Chondrocyte (in vitro differentiated cells): ENCODE results near the gene GNL3L. TPM values are rescaled to one million over a fixed set of nuclear protein-coding genes. Genes with fewer than 3 reads are reported as not detected.
"Not testable (repeated sequence)": the region's sequence is repeated elsewhere in the genome, so short reads cannot be mapped to it uniquely, and the experiment has no call there.

ENCODE experiments used
- DNase-seq: peaks from one replicate; pipeline ENCODE4 v3.0.0; 2021; ENCODE audit warnings: mixed read lengths, low spot score
- H3K27ac Mint-ChIP-seq: one replicate; pipeline ENCODE4 v1.8.0; 2021; ENCODE audit warnings: mild to moderate bottlenecking, moderate library complexity, mixed read lengths; ENCODE audit not compliant: unreplicated experiment
- H3K27me3 Mint-ChIP-seq: 2 replicates; pipeline ENCODE4 v1.8.0; 2021; ENCODE audit warnings: low read depth, mixed read lengths
- H3K36me3 Mint-ChIP-seq: 2 replicates; pipeline ENCODE4 v1.8.0; 2021; ENCODE audit warnings: low read depth, mixed read lengths
- H3K4me1 Mint-ChIP-seq: 2 replicates; pipeline ENCODE4 v1.8.0; 2021; ENCODE audit warnings: low read depth, mild to moderate bottlenecking, mixed read lengths
- H3K4me3 Mint-ChIP-seq: one replicate; pipeline ENCODE4 v1.8.0; 2021; ENCODE audit warnings: mild to moderate bottlenecking, moderate library complexity, mixed read lengths; ENCODE audit not compliant: unreplicated experiment
- H3K9me3 Mint-ChIP-seq: 2 replicates; pipeline ENCODE4 v1.8.0; 2021; ENCODE audit warnings: low read depth, mixed read lengths
- long read RNA-seq: library from polyadenylated mRNA; stranded (forward); transcript quantifications from one replicate; pipeline ENCODE4 v2.0.0, GENCODE V29; 2021
- total RNA-seq: library from RNA; stranded (reverse); gene quantifications from 3 replicates; pipeline ENCODE4 v1.2.1, GENCODE V29; 2021
- TF ChIP-seq, protein P1 (sequence below): fragments of 200-600 bp; sonication (generic); IDR thresholded peaks from 2 replicates; pipeline ENCODE4 v1.5.0; 2021; ENCODE audit warnings: antibody characterized with exemption, mild to moderate bottlenecking, moderate library complexity

GNL3L gene, protein sequence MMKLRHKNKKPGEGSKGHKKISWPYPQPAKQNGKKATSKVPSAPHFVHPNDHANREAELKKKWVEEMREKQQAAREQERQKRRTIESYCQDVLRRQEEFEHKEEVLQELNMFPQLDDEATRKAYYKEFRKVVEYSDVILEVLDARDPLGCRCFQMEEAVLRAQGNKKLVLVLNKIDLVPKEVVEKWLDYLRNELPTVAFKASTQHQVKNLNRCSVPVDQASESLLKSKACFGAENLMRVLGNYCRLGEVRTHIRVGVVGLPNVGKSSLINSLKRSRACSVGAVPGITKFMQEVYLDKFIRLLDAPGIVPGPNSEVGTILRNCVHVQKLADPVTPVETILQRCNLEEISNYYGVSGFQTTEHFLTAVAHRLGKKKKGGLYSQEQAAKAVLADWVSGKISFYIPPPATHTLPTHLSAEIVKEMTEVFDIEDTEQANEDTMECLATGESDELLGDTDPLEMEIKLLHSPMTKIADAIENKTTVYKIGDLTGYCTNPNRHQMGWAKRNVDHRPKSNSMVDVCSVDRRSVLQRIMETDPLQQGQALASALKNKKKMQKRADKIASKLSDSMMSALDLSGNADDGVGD
- 42.0 to 58.1 TPM (median 45.2 TPM) in 3 replicates for total RNA-seq
- long read RNA-seq, partial matches to known transcripts, result 0 of 4 reads
- long read RNA-seq, other reads (novel, unspliced or antisense), result 0 of 4 reads

DNA sequence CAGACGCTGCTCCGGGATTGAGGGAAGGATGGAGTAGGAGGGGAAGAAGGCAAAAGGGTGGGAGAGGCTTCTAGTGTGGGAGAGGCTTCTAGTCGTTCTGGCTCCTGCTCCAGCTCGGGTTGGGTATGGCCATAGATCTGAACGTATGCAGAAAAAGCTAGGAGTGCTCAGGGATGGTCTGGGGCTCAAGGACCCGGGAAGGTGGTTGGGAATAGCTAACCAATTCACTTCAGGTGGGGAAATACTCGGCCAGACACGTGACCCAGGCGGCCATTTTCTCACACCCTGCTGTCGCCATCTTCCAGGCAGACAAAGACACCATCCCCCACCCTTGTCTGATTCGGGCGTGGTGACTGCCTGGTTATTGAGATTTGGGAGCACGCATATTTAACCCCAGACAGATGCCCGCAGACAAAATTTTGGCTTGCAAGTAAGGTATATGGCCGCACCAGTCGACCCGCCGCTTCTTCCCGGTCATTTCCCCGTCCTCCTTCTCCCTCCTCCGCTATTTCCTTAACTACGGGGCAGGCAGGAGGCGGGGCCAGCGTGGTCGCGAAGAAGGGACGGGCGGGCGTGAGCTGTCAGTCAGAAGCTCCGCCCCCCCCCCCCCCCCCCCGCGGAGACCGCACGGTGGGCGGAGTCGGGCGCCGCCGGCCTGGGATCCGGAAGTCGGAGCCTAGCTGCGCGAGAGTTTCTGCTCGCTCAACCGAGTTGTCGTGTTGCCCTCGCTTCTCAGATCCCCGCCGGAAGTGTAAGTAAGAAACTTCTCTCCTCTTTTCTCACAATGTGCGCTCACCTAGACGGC is at the start of gene GNL3L:
TSS of gene GNL3L (plus strand) at position 668 of the 805 bp plus-strand sequence. CDS start 2,348 bp downstream, outside the sequence.
- TF ChIP-seq, protein P1, sequence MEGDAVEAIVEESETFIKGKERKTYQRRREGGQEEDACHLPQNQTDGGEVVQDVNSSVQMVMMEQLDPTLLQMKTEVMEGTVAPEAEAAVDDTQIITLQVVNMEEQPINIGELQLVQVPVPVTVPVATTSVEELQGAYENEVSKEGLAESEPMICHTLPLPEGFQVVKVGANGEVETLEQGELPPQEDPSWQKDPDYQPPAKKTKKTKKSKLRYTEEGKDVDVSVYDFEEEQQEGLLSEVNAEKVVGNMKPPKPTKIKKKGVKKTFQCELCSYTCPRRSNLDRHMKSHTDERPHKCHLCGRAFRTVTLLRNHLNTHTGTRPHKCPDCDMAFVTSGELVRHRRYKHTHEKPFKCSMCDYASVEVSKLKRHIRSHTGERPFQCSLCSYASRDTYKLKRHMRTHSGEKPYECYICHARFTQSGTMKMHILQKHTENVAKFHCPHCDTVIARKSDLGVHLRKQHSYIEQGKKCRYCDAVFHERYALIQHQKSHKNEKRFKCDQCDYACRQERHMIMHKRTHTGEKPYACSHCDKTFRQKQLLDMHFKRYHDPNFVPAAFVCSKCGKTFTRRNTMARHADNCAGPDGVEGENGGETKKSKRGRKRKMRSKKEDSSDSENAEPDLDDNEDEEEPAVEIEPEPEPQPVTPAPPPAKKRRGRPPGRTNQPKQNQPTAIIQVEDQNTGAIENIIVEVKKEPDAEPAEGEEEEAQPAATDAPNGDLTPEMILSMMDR, result no peak
- H3K9me3 Mint-ChIP-seq, result peaks cover 10% of the 10 kb centered on the region
- H3K27me3 Mint-ChIP-seq, result no peaks in the 10 kb centered on the region
- peaks cover 32% of the 10 kb centered on the region for H3K4me1 Mint-ChIP-seq
- H3K27ac Mint-ChIP-seq, result peak within 1 kb of the TSS; percentile 99
- peak; percentile 84 for DNase-seq
- no peaks in the 10 kb centered on the region for H3K36me3 Mint-ChIP-seq
- H3K4me3 Mint-ChIP-seq, result peak within 1 kb of the TSS; percentile 91

DNA sequence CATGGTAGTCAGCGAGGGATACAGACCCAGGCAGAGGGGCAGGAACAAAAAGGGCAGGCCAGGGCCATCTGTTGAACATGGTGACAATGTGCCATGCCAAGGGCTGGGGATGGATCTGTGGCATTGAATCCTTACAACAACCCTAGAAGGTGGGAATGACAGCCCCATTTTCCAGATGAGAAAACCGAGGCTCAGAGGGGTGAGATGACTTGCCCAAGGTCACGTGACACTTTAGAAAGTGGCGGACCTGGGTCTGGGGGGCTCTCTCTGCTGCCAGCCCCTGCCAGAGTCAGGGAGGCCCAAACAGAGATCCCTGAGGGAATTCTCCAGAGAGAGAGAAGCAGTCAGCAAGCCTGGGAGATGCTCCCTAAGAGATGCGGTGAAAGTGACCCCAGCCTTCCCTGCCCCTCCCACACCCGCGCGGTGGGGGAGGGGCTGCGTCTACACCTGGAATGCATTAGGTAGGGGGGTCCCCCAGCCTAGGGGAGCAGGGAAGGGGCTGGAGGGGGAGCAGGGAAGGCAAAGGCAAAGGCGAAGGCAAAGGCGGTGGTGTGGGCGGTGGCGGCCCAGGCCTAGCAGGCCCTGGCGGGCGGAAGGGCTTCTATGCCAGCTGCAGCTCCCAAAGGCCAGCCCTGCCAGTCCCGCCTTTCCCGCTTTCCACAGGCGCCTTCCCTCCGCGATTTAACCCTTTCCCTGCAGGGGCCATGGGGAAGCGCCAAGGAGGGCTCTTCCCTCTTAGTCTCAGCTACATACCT is 47.0 kb upstream of the GNL3L start:
- TF ChIP-seq, protein P1, result no peak
- H3K4me3 Mint-ChIP-seq, result peak overlapping the region; percentile 41
- H3K36me3 Mint-ChIP-seq, result no peaks in the 10 kb centered on the region

DNA sequence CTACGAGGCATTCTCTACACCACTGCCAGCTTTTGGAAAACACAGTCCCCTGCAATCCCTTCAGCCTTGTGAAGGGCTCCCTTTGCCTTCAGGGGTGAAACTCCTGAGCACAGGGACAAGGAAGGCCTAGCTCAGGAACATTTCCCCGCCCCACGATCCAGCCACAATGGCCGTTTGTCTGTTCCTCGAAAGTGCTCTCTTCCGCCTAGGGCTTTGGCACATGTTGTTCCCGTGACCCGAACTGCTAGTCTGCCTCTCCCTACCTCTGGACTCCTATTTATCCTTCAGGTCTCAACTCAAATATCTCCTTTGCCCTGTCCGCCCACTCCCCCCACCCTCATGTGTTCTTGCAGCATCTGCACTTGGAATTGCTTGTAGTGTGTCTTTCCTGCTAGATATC is 46.1 kb upstream of the GNL3L start:
- H3K36me3 Mint-ChIP-seq, result no peaks in the 10 kb centered on the region
- no peaks in the 10 kb centered on the region for H3K27me3 Mint-ChIP-seq
- no peak overlapping the region for H3K4me3 Mint-ChIP-seq
- DNase-seq, result no peak
- peak overlapping the region; percentile 46 for H3K27ac Mint-ChIP-seq
- H3K4me1 Mint-ChIP-seq, result peaks cover 44% of the 10 kb centered on the region
- H3K9me3 Mint-ChIP-seq, result peaks cover 6% of the 10 kb centered on the region
- TF ChIP-seq, protein P1, result no peak

More for the DNA sequence above, 47.0 kb upstream of the GNL3L start:
- peak overlapping the region; percentile 53 for H3K27ac Mint-ChIP-seq
- H3K9me3 Mint-ChIP-seq, result no peaks in the 10 kb centered on the region
- peaks cover 44% of the 10 kb centered on the region for H3K4me1 Mint-ChIP-seq
- H3K27me3 Mint-ChIP-seq, result no peaks in the 10 kb centered on the region
- DNase-seq, result no peak

DNA sequence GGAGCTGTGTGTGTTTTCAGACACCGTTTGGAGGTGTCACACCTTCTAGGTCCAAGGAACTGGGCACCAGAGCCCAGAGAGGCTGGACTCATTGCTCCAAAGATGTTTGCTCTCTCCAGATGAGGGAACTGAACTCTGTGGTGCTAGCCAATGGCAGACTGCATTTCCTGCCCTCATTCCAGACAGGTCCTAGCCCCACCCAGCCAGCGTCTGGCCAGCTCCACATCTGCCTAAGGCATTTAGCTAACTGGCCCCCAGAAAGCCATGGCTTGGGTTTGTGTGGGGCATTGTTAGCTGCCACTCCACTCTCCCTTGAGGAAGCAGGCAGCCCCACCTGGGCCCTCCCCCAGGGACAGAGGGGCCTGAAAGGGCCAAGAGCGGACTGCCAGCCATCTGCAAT is 45.4 kb upstream of the GNL3L start:
- peaks cover 6% of the 10 kb centered on the region for H3K9me3 Mint-ChIP-seq

DNA sequence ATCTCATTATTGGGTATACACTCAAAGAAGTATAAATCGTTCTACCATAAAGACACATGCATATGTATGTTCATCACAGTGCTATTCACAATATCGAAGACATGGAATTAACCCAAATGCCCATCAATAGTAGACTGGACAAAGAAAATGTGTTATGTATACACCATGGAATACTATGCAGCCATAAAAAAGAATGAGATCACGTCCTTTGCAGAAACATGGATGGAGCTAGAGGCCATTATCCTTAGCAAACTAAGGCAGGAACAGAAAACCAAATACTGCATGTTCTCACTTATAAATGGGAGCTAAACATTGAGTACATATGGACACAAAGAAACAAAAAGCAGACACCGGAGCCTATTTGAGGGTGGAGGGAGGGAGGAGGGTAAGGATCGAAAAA is 40.2 kb upstream of the GNL3L start:
- not testable (repeated sequence) for H3K27ac Mint-ChIP-seq, H3K4me3 Mint-ChIP-seq, H3K27me3 Mint-ChIP-seq, DNase-seq, H3K9me3 Mint-ChIP-seq, H3K36me3 Mint-ChIP-seq
- peaks cover 38% of the 10 kb centered on the region for H3K4me1 Mint-ChIP-seq

More for the DNA sequence above, 45.4 kb upstream of the GNL3L start:
- peak overlapping the region; percentile 32 for H3K27ac Mint-ChIP-seq
- H3K36me3 Mint-ChIP-seq, result no peaks in the 10 kb centered on the region
- peaks cover 38% of the 10 kb centered on the region for H3K4me1 Mint-ChIP-seq
- H3K27me3 Mint-ChIP-seq, result no peaks in the 10 kb centered on the region
- TF ChIP-seq, protein P1, result no peak
- no peak for DNase-seq
- H3K4me3 Mint-ChIP-seq, result no peak overlapping the region
